Stimulated activated CD4-positive, alpha-beta T cell treated with anti-CD3 and anti-CD28 coated beads, TNF-alpha, amount 100 ng/mL, for 1 hour (primary cell): Measurements from ENCODE around the gene OTX1.
"Not testable (repeated sequence)": the region's sequence is repeated elsewhere in the genome, so short reads cannot be mapped to it uniquely, and the experiment has no call there.

Experiments used
- DNase-seq, 3 donors: peaks; one replicate each; pipeline ENCODE4 v3.0.0-alpha.2; 2020; ENCODE audit warnings: low read depth in 3 of 3, low spot score in 1 of 3

Gene OTX1

GRCh38 chr2:63050334-63051041, at the start of gene OTX1:
TSS of gene OTX1 (plus strand) at chr2:63050830. CDS start at chr2:63052991, 2,161 bp downstream.
- no peak for DNase-seq

DNA sequence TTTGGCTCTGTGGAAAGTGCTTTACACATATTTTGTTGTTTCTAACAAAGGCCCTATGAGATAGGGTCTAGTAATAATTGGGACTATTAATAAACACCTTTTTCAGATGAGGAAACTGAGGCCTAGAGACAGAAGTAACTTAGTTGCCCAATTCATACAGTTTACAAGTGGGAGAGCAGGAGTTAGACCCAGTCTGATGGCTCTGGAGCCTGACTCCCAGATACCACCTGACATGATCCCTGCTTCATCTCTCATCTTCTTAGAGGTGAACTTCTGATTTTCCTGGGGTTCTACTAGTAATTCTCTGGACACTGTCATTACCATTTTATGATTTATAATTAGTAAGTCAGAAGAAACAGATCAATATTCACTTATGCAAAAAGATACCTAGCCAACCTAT, 49.1 kb upstream of the OTX1 start:
- DNase-seq = no peak

DNA sequence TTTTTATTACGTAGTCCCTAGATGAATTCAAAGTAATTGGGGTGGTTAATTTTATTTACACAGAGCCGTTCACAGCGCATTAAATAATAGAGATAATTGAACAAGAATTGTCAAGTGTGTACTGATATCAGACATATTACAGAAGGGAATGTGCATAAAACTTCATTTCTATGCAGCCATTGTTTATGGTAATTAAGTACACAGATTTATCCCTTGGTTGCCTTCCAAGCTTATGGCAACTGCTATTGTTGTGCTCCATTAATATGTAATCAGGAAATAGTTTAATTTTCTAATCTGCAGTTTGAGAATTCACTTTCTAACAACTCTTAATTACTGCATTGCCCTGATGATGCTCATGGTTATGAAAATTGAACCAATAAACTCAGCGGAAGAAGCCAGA, 47.3 kb upstream of the OTX1 start:
- DNase-seq = no peak

DNA sequence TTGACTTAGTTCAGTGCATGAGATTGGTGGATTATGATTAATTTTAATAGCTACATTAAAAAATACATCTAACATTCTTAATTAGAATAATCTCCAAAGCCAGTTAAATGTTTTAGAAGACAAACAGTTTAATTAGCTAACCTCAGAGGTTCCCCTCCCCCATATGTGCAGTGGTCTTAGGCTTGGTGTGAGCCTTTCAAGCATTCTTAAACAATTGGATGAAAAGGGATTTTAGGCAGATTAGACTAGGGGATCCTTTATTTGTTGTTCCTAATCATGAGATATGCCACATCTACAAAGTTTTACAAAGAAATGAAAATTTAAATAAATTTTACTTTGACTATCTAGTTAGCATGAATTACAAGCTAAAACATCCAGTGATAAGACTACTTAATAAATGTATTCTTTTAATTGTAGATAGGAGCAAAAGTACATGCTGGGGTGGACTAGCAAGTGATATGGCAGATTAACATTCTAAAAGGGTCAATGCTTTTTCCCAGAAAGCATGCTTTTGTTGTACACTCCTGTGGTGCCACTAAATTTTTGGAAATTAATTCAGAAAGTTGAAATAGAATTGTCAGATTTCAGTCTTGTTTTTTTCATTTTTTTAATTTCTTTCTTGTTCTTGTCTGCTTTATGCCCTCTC, 42.7 kb upstream of the OTX1 start:
- DNase-seq = no peak

GRCh38 chr2:63008838-63009237, 41.8 kb upstream of the OTX1 start:
- no peak for DNase-seq

DNA sequence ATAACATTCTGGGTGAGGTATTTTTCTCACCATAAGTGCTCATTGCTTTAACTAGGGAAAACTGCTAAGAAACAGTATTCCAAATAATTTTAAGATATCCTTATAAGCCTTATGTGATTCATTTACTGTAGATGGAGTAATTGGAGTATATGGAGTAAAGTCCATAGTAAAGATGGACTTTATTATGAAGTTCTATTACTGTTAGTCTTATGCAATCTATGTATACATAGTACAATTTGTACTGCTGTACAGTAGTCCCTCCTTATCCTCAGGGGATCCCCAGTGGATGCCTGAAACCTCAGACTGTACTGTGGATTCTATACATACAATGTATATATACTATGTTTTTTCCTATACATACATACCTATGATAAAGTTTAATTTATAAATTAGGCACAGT, 41.1 kb upstream of the OTX1 start:
- no peak for DNase-seq

GRCh38 chr2:63012541-63012940, 38.1 kb upstream of the OTX1 start:
- DNase-seq = no peak

DNA sequence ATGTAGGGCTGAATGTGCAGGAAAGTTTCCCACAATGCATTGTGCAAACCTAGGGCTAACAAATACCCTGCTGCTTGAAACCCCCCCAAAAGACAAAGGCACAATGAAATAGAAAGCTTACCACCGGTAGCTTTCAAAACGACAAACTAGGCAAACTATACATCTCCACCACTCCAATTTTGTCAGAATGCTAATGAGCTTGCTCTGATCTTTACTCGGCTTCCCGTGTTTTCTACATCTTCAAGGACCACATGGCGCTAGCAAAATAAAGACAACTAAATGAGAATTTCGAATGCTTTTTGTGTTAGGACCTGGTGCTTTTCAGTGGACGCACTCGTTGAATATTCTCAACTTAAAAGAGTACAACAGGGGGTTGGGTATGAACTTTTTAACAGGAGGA, 37.2 kb upstream of the OTX1 start:
- DNase-seq = no peak

DNA sequence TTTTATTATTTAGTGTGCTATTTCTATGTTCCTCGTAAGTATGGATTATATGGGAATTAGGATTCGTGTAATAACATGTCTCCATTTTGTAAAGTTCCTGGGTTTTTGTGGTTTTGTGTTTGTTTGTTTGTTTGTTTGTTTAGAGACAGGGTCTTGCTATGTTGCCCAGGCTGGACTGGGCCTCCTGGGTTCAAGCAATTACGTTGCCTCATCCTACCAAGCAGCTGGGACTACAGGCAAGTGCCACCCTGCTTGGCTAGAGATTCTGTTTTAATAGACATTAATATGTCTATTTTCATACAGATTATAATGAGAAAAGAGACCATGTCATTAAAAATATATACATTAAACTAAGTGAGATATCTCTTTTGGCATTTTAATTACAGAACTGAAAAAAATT, 35.2 kb upstream of the OTX1 start:
- no peak for DNase-seq

GRCh38 chr2:63018439-63018838, 32.2 kb upstream of the OTX1 start:
- DNase-seq = no peak

DNA sequence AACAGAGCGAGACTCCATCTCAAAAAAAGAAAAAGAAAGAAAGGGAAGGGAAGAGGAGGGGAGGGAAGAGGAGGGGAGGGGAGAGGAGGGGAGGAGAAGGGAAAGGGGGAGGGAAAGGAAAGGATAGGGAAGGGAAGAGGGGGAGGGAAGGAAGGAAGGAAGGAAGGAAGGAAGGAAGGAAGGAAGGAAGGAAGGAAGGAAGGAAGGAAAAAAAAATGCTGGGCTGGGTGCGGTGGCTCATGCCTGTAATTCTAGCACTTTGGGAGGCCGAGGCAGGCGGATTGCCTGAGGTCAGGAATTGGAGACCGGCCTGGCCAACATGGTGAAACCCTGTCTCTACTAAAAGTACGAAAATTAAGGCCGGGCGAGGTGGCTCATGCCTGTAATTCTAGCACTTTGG, 30.9 kb upstream of the OTX1 start:
- DNase-seq = not testable (repeated sequence)

- no peak for DNase-seq
Observed at GRCh38 chr2:63023444-63023843, 27.2 kb upstream of the OTX1 start.

DNA sequence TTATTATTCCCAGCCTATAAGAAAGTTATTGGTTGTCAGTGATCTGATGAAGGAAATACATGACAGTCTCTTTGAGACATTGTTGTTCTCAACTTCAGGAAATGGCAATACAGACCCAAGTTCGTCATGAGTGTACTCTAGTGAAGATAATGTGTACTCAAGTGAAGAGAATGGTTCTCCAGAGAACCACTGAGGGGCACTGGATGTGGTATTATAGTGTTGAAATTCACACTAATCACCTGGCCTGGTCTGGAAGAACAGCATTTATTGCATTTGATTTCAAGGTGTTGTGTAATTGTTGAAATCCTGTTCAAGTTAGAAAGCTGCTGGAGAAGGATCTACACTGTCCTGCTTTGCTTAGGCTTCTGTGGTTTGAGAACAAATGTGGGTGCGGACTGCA, 23.4 kb upstream of the OTX1 start:
- no peak for DNase-seq

DNA sequence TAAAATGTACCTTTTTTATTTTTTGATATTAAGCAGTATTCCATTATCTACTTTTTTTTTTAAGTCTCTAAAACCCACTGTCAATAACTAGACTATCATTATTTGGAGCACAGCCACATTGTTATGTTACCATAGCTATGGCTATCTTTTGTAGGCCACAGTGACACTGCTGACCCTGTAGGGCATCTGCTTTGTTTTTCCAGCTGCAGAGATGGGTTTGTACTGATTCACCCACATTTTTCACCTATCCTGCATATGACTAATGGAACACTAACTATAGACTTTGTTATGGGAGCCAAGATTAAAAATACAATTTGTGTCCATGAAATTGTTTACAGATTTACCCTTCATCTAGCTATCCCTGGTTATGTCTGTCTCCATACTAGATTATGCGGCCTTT, 21.6 kb upstream of the OTX1 start:
- no peak for DNase-seq

DNA sequence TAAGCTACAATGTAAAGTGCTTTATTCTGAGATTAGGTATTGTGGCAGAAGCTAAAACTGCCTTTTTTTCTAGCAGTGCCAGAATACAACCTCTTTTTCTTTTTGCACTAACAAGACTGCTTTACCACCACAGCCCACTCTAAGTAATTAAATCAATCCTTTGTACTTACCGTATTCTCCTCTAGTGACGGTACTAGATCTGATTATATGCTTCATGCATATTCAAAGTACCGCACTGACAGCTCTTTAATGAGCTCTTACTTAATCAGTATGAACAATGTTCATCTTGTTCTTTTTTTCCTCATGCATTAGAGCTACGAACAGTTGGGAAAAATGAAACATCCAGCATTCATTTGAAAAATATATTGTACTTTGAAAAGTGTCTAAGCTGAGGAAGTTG, 16.1 kb upstream of the OTX1 start:
- DNase-seq = no peak

DNA sequence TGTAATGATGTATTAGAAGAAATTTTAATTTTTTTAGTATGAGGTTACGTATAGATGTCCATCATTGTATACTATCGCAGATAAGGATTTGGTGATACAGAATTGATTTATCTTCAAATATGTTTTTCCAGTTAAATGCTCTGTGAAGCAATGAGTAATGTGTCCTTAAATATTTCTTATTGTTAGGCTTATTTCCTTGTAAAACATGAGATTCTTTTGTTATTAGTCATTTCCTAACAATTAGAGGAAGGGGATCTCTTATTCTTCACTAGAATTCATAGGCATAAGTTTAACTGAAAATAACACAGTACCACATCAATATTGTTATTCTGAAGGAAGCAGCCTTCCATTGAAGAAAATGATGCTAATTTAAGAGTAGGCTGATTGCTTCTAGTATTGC, 15.5 kb upstream of the OTX1 start:
- DNase-seq = no peak

- DNase-seq = no peak
Observed at GRCh38 chr2:63035660-63036059, 15.0 kb upstream of the OTX1 start.

DNA sequence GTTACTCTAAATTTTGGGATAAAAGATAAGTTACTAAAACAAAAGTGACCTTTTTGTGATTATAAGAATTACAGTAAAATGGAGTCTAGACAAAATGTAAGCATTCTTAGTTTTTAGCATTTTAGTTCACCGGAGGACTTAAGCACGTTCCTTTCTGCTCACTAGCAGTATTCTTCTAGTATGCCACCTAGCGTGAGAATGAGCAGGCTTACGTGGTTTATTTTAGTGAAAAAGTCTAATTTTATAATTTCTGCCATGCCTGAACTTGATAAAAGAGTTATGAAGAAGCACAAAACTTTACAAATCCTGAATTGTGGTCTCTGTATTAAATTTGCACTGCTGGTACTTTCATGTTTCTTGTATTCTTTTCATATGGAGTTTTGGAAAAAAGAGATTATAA, 12.6 kb upstream of the OTX1 start:
- no peak for DNase-seq

DNA sequence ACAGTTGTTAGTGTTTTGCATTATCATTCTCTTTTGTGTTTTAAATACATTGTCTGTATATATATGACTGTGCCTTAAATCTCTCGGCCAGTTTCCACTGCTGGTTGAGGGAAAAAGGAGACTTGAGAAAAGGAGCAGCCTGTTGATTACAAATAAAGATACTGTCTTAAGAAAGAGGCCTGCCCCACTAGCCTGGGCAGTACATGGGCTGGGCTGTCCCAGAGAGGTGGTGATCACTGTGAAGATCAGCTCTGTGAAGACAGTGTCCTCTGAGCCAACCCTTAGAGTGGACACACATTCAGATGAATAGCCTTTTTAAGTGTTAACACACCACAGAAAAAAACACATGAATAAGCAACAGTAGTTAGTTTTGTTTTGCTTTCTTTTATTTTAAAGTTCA, 10.0 kb upstream of the OTX1 start:
- no peak for DNase-seq

GRCh38 chr2:63041592-63041991, 9.0 kb upstream of the OTX1 start:
- no peak for DNase-seq

GRCh38 chr2:63044362-63045327, 6.0 kb upstream of the OTX1 start:
- DNase-seq = no peak

- no peak for DNase-seq
Observed at GRCh38 chr2:63046552-63046951, 4.1 kb upstream of the OTX1 start.
